ENCODE results near the gene COL21A1. TPM values are rescaled to one million over a fixed set of nuclear protein-coding genes. Genes with fewer than 3 reads are reported as not detected.

COL21A1 gene
- total RNA-seq, 1 experiment from 2014 or later, result 3.3 TPM

- H3K4me3 ChIP-seq (ENCODE audit: low read depth in 2 of 2, low read length in 2 of 2), result no peak overlapping the region
- CTCF ChIA-PET, result no interaction called here
- POLR2A ChIA-PET, result no interaction called here
- peaks cover 6% of the 10 kb centered on the region; the same call in 1 of the 2 replicates for H3K9me3 ChIP-seq (ENCODE audit: control insufficient read depth, insufficient read depth, low read depth, low read length)
- TF ChIP-seq CTCF (IDR thresholded peaks at IDR 0.05) (no peak), REST (IDR thresholded peaks at IDR 0.05; ENCODE audit: insufficient read depth in 1 of 2, low read depth in 2 of 2, low read length in 1 of 2) (no peak), SIN3A (IDR thresholded peaks at IDR 0.05; ENCODE audit: borderline replicate concordance, insufficient read depth, low read depth, low read length) (no peak)
- no peak overlapping the region for H3K27ac ChIP-seq (ENCODE audit: low read length)
- intact Hi-C loops (cut with micrococcal nuclease; ENCODE audit: unreplicated experiment) (no loop called here), in situ Hi-C loops (cut with HindIII; ENCODE audit: low pct_unique_long_range_greater_than_20kb, low sequenced_read_pairs) (no loop called here)
- no TSS peak for BruUV-seq (replicated peaks)
- ATAC-seq, result no peak
- H3K27me3 ChIP-seq (ENCODE audit: control insufficient read depth, insufficient read depth, low read length), result no peaks in the 10 kb centered on the region
- H3K36me3 ChIP-seq (ENCODE audit: control insufficient read depth, insufficient read depth, low read length), result no peaks in the 10 kb centered on the region
- H3K4me1 ChIP-seq (ENCODE audit: control insufficient read depth, insufficient read depth, low read length), result no peaks in the 10 kb centered on the region
- no peak for DNase-seq (ENCODE audit: low read depth, low spot score)
These were observed 94.8 kb downstream of the COL21A1 start for GRCh38 chr6:56152611-56153010.

- BruUV-seq (replicated peaks), result no TSS peak
- in situ Hi-C loops (cut with HindIII; ENCODE audit: low pct_unique_long_range_greater_than_20kb, low sequenced_read_pairs) (no loop called here), intact Hi-C loops (cut with micrococcal nuclease; ENCODE audit: unreplicated experiment) (no loop called here)
- ChIA-PET CTCF (no interaction called here), POLR2A (no interaction called here)
- Histone ChIP-seq H3K36me3 (ENCODE audit: control insufficient read depth, insufficient read depth, low read length) (no peaks in the 10 kb centered on the region), H3K4me1 (ENCODE audit: control insufficient read depth, insufficient read depth, low read length) (no peaks in the 10 kb centered on the region), H3K27ac (ENCODE audit: low read length) (no peak overlapping the region), H3K27me3 (ENCODE audit: control insufficient read depth, insufficient read depth, low read length) (no peaks in the 10 kb centered on the region), H3K9me3 (ENCODE audit: control insufficient read depth, insufficient read depth, low read depth, low read length) (peaks cover 6% of the 10 kb centered on the region; the same call in 1 of the 2 replicates), H3K4me3 (ENCODE audit: low read depth in 2 of 2, low read length in 2 of 2) (no peak overlapping the region)
- TF ChIP-seq SIN3A (IDR thresholded peaks at IDR 0.05; ENCODE audit: borderline replicate concordance, insufficient read depth, low read depth, low read length) (no peak), REST (IDR thresholded peaks at IDR 0.05; ENCODE audit: insufficient read depth in 1 of 2, low read depth in 2 of 2, low read length in 1 of 2) (no peak), POLR2AphosphoS5 (IDR thresholded peaks at IDR 0.05; ENCODE audit: low read depth, low read length) (no peak)
- no peak for DNase-seq (ENCODE audit: low read depth, low spot score)
- ATAC-seq, result no peak
These were observed 95.7 kb downstream of the COL21A1 start for GRCh38 chr6:56151609-56152224.

All from Panc1 (cell line).